ENCODE measurements around the gene PSMD13. TPM values are rescaled to one million over a fixed set of nuclear protein-coding genes. Genes with fewer than 3 reads are reported as not detected.
"Not testable (repeated sequence)": the region's sequence is repeated elsewhere in the genome, so short reads cannot be mapped to it uniquely, and the experiment has no call there.

PSMD13 gene
- total RNA-seq, 1 donor from 2014 or later, result 137 TPM

DNA sequence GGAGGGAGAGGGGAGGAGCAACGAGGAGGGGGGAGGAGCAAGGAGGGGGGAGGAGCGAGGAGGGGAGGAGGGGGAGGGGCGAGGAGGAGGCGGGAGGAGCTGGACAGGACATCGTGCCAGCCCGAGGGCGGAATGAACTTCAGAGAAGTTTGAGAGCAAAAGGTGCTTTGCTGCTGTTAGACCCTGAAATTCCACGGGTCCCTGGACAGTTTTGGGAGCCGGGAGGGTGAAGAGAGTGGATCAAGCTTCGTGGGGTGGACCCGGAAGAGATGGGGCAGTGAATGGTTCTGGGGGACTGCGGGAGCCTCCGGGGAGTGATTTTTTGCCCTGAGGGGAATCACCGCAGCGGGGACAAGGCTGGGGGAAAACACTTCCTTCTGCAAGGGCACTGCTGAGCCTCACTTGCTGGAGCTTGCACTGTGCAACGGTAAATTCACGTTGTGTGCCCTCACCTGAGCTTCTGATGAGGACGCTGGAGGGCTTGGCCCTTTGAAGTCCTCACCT, 30.8 kb downstream of the PSMD13 start:
- H3K79me2 ChIP-seq (ENCODE audit: insufficient read depth, low read length), result no peaks in the 10 kb centered on the region
- peaks cover 23% of the 10 kb centered on the region for H3K27me3 Mint-ChIP-seq (ENCODE audit: low read depth, unreplicated experiment)
- FAIRE-seq (no peak), DNase-seq (ENCODE audit: low read depth) (no peak)
- H3K27ac Mint-ChIP-seq (ENCODE audit: unreplicated experiment), result no peak overlapping the region
- no peaks in the 10 kb centered on the region for H3K9me3 ChIP-seq (ENCODE audit: insufficient read depth, low read depth, low read length)
- H3K36me3 ChIP-seq (ENCODE audit: insufficient read depth, low read length), result no peaks in the 10 kb centered on the region
- no peaks in the 10 kb centered on the region for H4K20me1 ChIP-seq (ENCODE audit: insufficient read depth, low read length)
- no peak for TF ChIP-seq EZH2 (IDR thresholded peaks at IDR 0.05; ENCODE audit: insufficient read depth, low read length)
- TF ChIP-seq, protein P1, sequence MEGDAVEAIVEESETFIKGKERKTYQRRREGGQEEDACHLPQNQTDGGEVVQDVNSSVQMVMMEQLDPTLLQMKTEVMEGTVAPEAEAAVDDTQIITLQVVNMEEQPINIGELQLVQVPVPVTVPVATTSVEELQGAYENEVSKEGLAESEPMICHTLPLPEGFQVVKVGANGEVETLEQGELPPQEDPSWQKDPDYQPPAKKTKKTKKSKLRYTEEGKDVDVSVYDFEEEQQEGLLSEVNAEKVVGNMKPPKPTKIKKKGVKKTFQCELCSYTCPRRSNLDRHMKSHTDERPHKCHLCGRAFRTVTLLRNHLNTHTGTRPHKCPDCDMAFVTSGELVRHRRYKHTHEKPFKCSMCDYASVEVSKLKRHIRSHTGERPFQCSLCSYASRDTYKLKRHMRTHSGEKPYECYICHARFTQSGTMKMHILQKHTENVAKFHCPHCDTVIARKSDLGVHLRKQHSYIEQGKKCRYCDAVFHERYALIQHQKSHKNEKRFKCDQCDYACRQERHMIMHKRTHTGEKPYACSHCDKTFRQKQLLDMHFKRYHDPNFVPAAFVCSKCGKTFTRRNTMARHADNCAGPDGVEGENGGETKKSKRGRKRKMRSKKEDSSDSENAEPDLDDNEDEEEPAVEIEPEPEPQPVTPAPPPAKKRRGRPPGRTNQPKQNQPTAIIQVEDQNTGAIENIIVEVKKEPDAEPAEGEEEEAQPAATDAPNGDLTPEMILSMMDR (IDR thresholded peaks at IDR 0.05; ENCODE audit: insufficient read depth, low read depth, low read length), result no peak
- no peak overlapping the region for H3K4me3 ChIP-seq (ENCODE audit: insufficient read depth, low read depth, low read length)
- H2AFZ ChIP-seq (ENCODE audit: low read depth, low read length), result no peak overlapping the region
- no peaks in the 10 kb centered on the region for H3K4me1 ChIP-seq (ENCODE audit: insufficient read depth, low read length)
- no peaks in the 10 kb centered on the region for H3K4me1 Mint-ChIP-seq (ENCODE audit: low read depth, unreplicated experiment)
- H3K4me2 ChIP-seq (ENCODE audit: low read length), result no peak overlapping the region
- H3K9ac ChIP-seq (ENCODE audit: low read length), result no peak overlapping the region
- no peak overlapping the region for H3K27ac ChIP-seq (ENCODE audit: low read depth, low read length)
- H3K27me3 ChIP-seq (ENCODE audit: insufficient read depth, low read length), result peaks cover 9% of the 10 kb centered on the region
- H3K9me3 Mint-ChIP-seq (ENCODE audit: unreplicated experiment), result peaks cover 2% of the 10 kb centered on the region
- H3K4me3 Mint-ChIP-seq (ENCODE audit: unreplicated experiment), result no peak overlapping the region
- H3K36me3 Mint-ChIP-seq (ENCODE audit: low read depth, unreplicated experiment), result no peaks in the 10 kb centered on the region

DNA sequence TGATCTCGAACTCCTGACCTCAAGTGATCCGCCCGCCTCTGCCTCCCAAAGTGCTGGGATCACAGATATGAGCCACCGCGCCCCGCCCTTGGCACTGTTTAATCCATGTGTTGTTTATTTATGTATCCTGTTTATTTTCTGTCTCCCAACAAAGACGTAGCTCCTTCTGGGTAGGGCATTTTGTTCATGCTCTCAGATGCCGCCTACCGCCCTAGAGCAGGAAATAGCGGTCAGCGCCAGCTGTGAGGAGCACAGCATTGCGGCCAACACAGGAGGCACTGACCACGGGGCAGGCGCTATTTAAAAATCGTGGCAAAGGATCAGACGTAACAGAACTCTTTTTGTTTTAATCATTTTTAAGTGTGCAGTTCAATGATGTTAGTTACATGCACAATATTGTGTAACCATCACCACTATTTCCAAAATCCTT, 32.0 kb downstream of the PSMD13 start:
- H3K79me2 ChIP-seq (ENCODE audit: insufficient read depth, low read length); H3K27ac Mint-ChIP-seq (ENCODE audit: unreplicated experiment); FAIRE-seq; H3K4me3 Mint-ChIP-seq (ENCODE audit: unreplicated experiment); H2AFZ ChIP-seq (ENCODE audit: low read depth, low read length); H3K4me2 ChIP-seq (ENCODE audit: low read length); H3K9me3 ChIP-seq (ENCODE audit: insufficient read depth, low read depth, low read length); H3K27ac ChIP-seq (ENCODE audit: low read depth, low read length); H4K20me1 ChIP-seq (ENCODE audit: insufficient read depth, low read length); H3K36me3 ChIP-seq (ENCODE audit: insufficient read depth, low read length); H3K9me3 Mint-ChIP-seq (ENCODE audit: unreplicated experiment); H3K36me3 Mint-ChIP-seq (ENCODE audit: low read depth, unreplicated experiment); H3K4me1 Mint-ChIP-seq (ENCODE audit: low read depth, unreplicated experiment); H3K4me3 ChIP-seq (ENCODE audit: insufficient read depth, low read depth, low read length); H3K4me1 ChIP-seq (ENCODE audit: insufficient read depth, low read length); H3K9ac ChIP-seq (ENCODE audit: low read length): not testable (repeated sequence)
- DNase-seq (ENCODE audit: low read depth), result peak; percentile 18
- H3K27me3 Mint-ChIP-seq (ENCODE audit: low read depth, unreplicated experiment), result peaks cover 27% of the 10 kb centered on the region
- H3K27me3 ChIP-seq (ENCODE audit: insufficient read depth, low read length), result peaks cover 11% of the 10 kb centered on the region

DNA sequence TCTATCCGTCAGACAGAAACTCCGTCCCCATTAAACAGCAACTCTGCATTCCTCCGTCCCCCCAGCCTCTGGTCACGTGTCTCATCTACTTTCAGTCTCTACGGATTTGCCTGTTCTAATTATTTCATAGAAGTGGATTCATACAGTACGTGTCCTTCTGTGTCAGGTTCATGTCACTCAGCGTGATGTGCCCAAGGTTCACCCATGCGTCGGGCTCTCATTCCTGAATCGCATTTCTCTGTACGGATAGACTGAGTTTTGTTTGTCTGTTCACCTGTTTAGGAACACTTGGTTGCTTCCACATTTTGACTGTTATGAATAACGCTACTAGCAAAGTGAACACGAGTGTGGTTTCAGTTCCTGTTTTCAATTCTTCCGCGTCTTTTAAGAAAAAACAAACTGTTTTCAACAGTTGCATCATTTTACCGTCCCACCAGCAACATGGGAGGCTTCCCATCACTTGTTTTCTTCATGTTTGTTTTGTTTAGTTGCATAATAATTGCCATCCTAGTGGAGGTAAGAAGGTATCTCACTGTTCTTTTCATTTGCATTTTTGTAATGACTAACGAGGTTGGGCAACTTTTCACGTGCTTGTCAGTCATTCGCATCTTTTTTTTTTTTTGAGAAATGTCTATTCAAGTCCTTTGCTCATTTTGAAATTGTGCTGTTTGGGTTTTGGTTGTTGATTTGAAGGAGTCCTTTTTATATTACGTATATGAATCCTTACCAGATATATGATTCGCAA, 32.5 kb downstream of the PSMD13 start:
- Histone ChIP-seq H3K27ac (ENCODE audit: low read depth, low read length) (no peak overlapping the region), H3K27me3 (ENCODE audit: insufficient read depth, low read length) (peaks cover 13% of the 10 kb centered on the region), H3K9ac (ENCODE audit: low read length) (no peak overlapping the region), H3K79me2 (ENCODE audit: insufficient read depth, low read length) (no peaks in the 10 kb centered on the region), H3K4me3 (ENCODE audit: insufficient read depth, low read depth, low read length) (no peak overlapping the region), H2AFZ (ENCODE audit: low read depth, low read length) (no peak overlapping the region), H3K4me1 (ENCODE audit: insufficient read depth, low read length) (no peaks in the 10 kb centered on the region), H3K36me3 (ENCODE audit: insufficient read depth, low read length) (no peaks in the 10 kb centered on the region), H4K20me1 (ENCODE audit: insufficient read depth, low read length) (no peaks in the 10 kb centered on the region), H3K4me2 (ENCODE audit: low read length) (no peak overlapping the region), H3K9me3 (ENCODE audit: insufficient read depth, low read depth, low read length) (no peaks in the 10 kb centered on the region)
- H3K27ac Mint-ChIP-seq (ENCODE audit: unreplicated experiment), result no peak overlapping the region
- no peaks in the 10 kb centered on the region for H3K36me3 Mint-ChIP-seq (ENCODE audit: low read depth, unreplicated experiment)
- H3K9me3 Mint-ChIP-seq (ENCODE audit: unreplicated experiment), result peaks cover 2% of the 10 kb centered on the region
- peaks cover 27% of the 10 kb centered on the region for H3K27me3 Mint-ChIP-seq (ENCODE audit: low read depth, unreplicated experiment)
- DNase-seq (ENCODE audit: low read depth) (no peak), FAIRE-seq (no peak)
- TF ChIP-seq, protein P1 (IDR thresholded peaks at IDR 0.05; ENCODE audit: insufficient read depth, low read depth, low read length), result no peak
- no peak for TF ChIP-seq EZH2 (IDR thresholded peaks at IDR 0.05; ENCODE audit: insufficient read depth, low read length)
- no peak overlapping the region for H3K4me3 Mint-ChIP-seq (ENCODE audit: unreplicated experiment)
- no peaks in the 10 kb centered on the region for H3K4me1 Mint-ChIP-seq (ENCODE audit: low read depth, unreplicated experiment)
